ENCODE measurements around the gene SIGLEC6. TPM values are rescaled to one million over a fixed set of nuclear protein-coding genes. Genes with fewer than 3 reads are reported as not detected.

Gene SIGLEC6
- total RNA-seq, 1 donor from 2014 or later, result 1.2 TPM

GRCh38 chr19:51514866-51515481 is 16.5 kb downstream of the SIGLEC6 start:
- DNase-seq (ENCODE audit: extremely low spot score in 2 of 2), result peak in 1 of 2 donors; percentile 22
- no peak overlapping the region for H3K27ac ChIP-seq
- no peaks in the 10 kb centered on the region for H3K9me3 ChIP-seq
- no peaks in the 10 kb centered on the region for H3K27me3 ChIP-seq
- H3K4me3 ChIP-seq, result no peak overlapping the region
- TF ChIP-seq POLR2A (IDR thresholded peaks at IDR 0.05) (no peak), POLR2AphosphoS5 (IDR thresholded peaks at IDR 0.05; ENCODE audit: insufficient read depth in 1 of 2, low read depth in 1 of 2) (no peak)
- TF ChIP-seq, protein P1, sequence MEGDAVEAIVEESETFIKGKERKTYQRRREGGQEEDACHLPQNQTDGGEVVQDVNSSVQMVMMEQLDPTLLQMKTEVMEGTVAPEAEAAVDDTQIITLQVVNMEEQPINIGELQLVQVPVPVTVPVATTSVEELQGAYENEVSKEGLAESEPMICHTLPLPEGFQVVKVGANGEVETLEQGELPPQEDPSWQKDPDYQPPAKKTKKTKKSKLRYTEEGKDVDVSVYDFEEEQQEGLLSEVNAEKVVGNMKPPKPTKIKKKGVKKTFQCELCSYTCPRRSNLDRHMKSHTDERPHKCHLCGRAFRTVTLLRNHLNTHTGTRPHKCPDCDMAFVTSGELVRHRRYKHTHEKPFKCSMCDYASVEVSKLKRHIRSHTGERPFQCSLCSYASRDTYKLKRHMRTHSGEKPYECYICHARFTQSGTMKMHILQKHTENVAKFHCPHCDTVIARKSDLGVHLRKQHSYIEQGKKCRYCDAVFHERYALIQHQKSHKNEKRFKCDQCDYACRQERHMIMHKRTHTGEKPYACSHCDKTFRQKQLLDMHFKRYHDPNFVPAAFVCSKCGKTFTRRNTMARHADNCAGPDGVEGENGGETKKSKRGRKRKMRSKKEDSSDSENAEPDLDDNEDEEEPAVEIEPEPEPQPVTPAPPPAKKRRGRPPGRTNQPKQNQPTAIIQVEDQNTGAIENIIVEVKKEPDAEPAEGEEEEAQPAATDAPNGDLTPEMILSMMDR (IDR thresholded peaks at IDR 0.05), result peak in 2 of 3 experiments; percentile 43 to 62
- H3K4me1 ChIP-seq, result no peaks in the 10 kb centered on the region
- intact Hi-C loops (cut with DNase I), result no loop called here
- no peaks in the 10 kb centered on the region for H3K36me3 ChIP-seq

DNA sequence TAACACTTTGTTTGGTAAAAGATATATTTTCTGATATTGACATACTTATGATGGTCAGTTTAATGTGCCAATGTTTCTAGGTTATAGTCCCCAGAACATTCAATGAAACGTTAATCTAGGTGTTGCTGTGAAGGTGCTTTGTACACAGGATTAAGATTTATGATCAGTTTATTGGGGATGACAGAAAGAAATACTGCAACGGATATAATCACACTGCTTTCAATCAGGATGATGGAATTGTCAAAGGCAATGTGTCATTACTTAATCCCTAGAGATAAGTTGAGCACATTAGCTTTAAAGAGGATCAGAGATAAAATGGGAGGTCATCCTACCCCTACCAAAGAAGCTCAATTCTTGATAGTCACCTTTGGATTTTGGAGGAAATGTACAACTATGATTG is 17.5 kb downstream of the SIGLEC6 start:
- Histone ChIP-seq H3K27me3 (no peaks in the 10 kb centered on the region), H3K9me3 (no peaks in the 10 kb centered on the region), H3K36me3 (no peaks in the 10 kb centered on the region), H3K27ac (no peak overlapping the region), H3K4me1 (no peaks in the 10 kb centered on the region), H3K4me3 (no peak overlapping the region)
- intact Hi-C loops (cut with DNase I), result no loop called here
- no peak for DNase-seq (ENCODE audit: extremely low spot score in 2 of 2)
- TF ChIP-seq POLR2A (IDR thresholded peaks at IDR 0.05) (no peak), POLR2AphosphoS5 (IDR thresholded peaks at IDR 0.05; ENCODE audit: insufficient read depth in 1 of 2, low read depth in 1 of 2) (no peak)
- TF ChIP-seq, protein P1 (IDR thresholded peaks at IDR 0.05), result no peak

DNA sequence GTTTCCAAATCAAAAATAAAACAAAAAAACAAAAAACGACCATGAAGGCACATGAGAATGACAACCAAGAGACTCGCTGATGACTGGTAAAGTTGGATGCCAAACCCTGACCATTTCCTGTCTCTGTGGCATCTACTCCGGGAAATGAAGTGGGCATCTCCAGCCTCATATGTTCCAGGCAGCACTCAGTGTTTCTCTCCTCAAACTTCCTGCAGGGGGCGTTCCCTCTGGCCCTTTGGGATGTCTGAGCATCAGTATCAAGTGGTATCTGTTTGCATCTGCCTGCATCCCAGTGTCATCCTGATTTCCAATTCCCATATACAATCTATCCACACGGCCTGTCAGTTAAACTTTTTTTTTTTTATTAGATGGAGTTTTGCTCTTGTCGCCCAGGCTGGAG is 20.1 kb downstream of the SIGLEC6 start:
- peak in 1 of 2 donors; percentile 27 for DNase-seq (ENCODE audit: extremely low spot score in 2 of 2)
- Histone ChIP-seq H3K36me3 (no peaks in the 10 kb centered on the region), H3K9me3 (no peaks in the 10 kb centered on the region), H3K27me3 (no peaks in the 10 kb centered on the region), H3K27ac (no peak overlapping the region), H3K4me1 (no peaks in the 10 kb centered on the region), H3K4me3 (no peak overlapping the region)
- intact Hi-C loops (cut with DNase I), result no loop called here
- TF ChIP-seq POLR2A (IDR thresholded peaks at IDR 0.05) (no peak), POLR2AphosphoS5 (IDR thresholded peaks at IDR 0.05; ENCODE audit: insufficient read depth in 1 of 2, low read depth in 1 of 2) (no peak)
- TF ChIP-seq, protein P1 (IDR thresholded peaks at IDR 0.05), result no peak

GRCh38 chr19:51509823-51510660 is 21.4 kb downstream of the SIGLEC6 start:
- no peak for TF ChIP-seq POLR2A (IDR thresholded peaks at IDR 0.05)
- no peak for TF ChIP-seq POLR2AphosphoS5 (IDR thresholded peaks at IDR 0.05; ENCODE audit: insufficient read depth in 1 of 2, low read depth in 1 of 2)
- TF ChIP-seq, protein P1 (IDR thresholded peaks at IDR 0.05), result no peak
- no peaks in the 10 kb centered on the region for H3K36me3 ChIP-seq

More at GRCh38 chr19:51509823-51510660, 21.4 kb downstream of the SIGLEC6 start:
- peak in 1 of 2 donors; percentile 37 for DNase-seq (ENCODE audit: extremely low spot score in 2 of 2)
- Histone ChIP-seq H3K27ac (no peak overlapping the region), H3K27me3 (no peaks in the 10 kb centered on the region), H3K4me3 (no peak overlapping the region), H3K4me1 (no peaks in the 10 kb centered on the region), H3K9me3 (no peaks in the 10 kb centered on the region)
- intact Hi-C loops (cut with DNase I), result no loop called here
